Thymus (tissue), 11 donors: ENCODE results near the gene SREBF1. TPM values are rescaled to one million over a fixed set of nuclear protein-coding genes. Genes with fewer than 3 reads are reported as not detected.
A peak's percentile ranks its signal among the peaks of the same experiment; 100 is the strongest.

ENCODE experiments used
- DNase-seq, 9 donors: peaks; one replicate each; pipeline ENCODE4 v3.0.0-alpha.2; 2013; ENCODE audit warnings: low spot score in 9 of 9, low read depth in 6 of 9, missing footprints in 1 of 9
- H3K27ac ChIP-seq, 2 donors: one replicate each; pipeline ENCODE4 v1.5.1; 2013; ENCODE audit warnings: control low read depth in 1 of 2, low read depth in 1 of 2, low read length in 1 of 2, mild to moderate bottlenecking in 1 of 2, moderate library complexity in 1 of 2
- H3K27me3 ChIP-seq, 2 donors: one replicate each; pipeline ENCODE4 v1.5.1; 2013; ENCODE audit warnings: low read length in 1 of 2; ENCODE audit not compliant: control insufficient read depth in 2 of 2, insufficient read depth in 1 of 2
- H3K36me3 ChIP-seq, 2 donors: one replicate each; pipeline ENCODE4 v1.5.1; 2013; ENCODE audit warnings: low read length in 1 of 2, mild to moderate bottlenecking in 1 of 2, moderate library complexity in 1 of 2; ENCODE audit not compliant: control insufficient read depth in 2 of 2, insufficient read depth in 2 of 2
- H3K4me1 ChIP-seq, 2 donors: one replicate each; pipeline ENCODE4 v1.5.1; 2013; ENCODE audit warnings: low read length in 2 of 2; ENCODE audit not compliant: control insufficient read depth in 2 of 2, insufficient read depth in 2 of 2
- H3K4me3 ChIP-seq, 2 donors: one replicate each; pipeline ENCODE4 v1.5.1; 2013; ENCODE audit warnings: low read length in 2 of 2, control low read depth in 1 of 2, mild to moderate bottlenecking in 1 of 2
- H3K9me3 ChIP-seq, 2 donors: one replicate each; pipeline ENCODE4 v1.5.1; 2013; ENCODE audit warnings: low read length in 1 of 2, mild to moderate bottlenecking in 1 of 2; ENCODE audit not compliant: control insufficient read depth in 2 of 2, insufficient read depth in 1 of 2
- WGBS: extraction: QIAGEN DNeasy Blood & Tissue Kit; methylation state at CpG from one replicate; pipeline ENCODE4 v1.1.7; 2013; 5-methylcytosine and 5-hydroxymethylcytosine counted together
- polyA plus RNA-seq: library from polyadenylated mRNA; stranded (reverse); fragments of 200-250 nt; gene quantifications from one replicate; pipeline ENCODE4 v1.2.3, GENCODE V29; 2013
- total RNA-seq: library from RNA; stranded (reverse); fragments of 120-200 nt; gene quantifications from one replicate; pipeline ENCODE4 v1.2.4, GENCODE V29; 2013
- donor health status: healthy.

The SREBF1 gene
- total and polyA plus RNA-seq, 2 donors = 18.1 to 53.3 TPM

DNA sequence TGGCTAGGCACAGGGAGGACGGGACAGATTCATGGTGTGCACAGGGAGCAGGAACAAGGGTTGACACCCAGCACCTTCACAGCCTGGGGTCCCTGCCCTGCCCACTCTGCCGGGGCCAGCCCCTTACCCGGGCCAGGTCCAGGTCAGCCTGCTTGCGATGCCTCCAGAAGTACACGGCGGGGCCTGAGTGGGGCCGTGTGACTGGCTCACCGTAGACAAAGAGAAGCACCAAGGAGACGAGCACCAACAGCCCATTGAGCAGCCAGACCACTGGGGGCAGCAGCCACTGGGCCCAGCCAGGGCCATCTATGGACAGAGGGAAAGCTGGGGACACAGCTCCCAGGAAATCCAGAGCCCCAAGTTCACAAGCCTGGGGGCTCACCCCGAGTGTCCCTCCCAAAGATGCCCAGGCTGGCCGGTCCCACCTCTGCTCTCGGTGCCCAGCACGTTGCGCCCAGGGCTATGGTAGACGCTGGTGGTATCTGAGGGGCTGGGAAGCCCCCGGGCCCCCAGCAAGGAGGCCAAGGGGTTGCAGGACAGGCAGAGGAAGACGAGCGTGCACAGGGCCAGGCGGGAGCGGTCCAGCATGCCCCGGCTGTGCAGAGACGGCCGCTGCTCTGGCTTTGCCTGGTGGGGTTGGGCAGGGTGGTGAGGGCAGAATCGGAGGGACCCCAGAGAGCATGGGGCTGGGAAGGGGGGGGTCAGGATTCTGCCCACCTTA is 19.8 kb downstream of the SREBF1 start:
- Histone ChIP-seq H3K27ac (no peak overlapping the region), H3K4me1 (peaks cover 16 to 38% of the 10 kb centered on the region in 2 donors), H3K36me3 (peaks cover 80 to 85% of the 10 kb centered on the region in 2 donors), H3K9me3 (no peaks in the 10 kb centered on the region), H3K27me3 (no peaks in the 10 kb centered on the region), H3K4me3 (no peak overlapping the region)
- WGBS = 97% methylated on average over 24 of the region's 24 CpGs
- no peak for DNase-seq

DNA sequence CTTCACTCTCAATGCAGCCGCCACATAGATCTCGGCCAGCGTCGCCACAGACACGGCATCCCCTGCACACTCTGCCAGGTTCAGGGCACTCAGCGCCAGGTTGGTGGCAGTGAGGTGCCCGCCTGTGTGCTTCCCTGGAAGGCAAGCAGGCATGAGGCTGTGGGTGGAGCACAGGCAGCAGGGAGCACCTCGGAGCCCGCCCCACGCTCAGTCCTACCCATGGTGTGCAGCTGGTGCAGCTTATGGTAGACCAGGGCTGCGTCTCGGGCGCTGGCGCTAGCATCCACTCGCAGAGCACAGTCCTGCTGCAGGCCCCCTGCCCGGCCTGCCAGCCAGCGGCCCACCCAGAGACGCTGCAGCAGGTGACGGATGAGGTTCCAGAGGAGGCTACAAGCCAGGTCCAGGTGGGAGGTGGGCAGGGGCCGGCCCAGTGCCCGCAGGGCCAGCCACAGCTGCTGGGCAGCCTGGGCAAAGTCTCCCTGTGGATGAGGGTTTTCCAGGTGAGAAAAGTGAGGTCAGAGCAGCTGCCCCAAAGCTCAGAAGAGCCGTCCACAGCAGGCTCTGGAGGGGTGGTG is 20.5 kb downstream of the SREBF1 start:
- WGBS = 98% methylated on average over 22 of the region's 22 CpGs
- Histone ChIP-seq H3K4me3 (no peak overlapping the region), H3K27ac (no peak overlapping the region), H3K4me1 (peaks cover 10 to 37% of the 10 kb centered on the region in 2 donors), H3K9me3 (no peaks in the 10 kb centered on the region), H3K36me3 (peaks cover 86 to 90% of the 10 kb centered on the region in 2 donors), H3K27me3 (no peaks in the 10 kb centered on the region)
- DNase-seq = no peak

DNA sequence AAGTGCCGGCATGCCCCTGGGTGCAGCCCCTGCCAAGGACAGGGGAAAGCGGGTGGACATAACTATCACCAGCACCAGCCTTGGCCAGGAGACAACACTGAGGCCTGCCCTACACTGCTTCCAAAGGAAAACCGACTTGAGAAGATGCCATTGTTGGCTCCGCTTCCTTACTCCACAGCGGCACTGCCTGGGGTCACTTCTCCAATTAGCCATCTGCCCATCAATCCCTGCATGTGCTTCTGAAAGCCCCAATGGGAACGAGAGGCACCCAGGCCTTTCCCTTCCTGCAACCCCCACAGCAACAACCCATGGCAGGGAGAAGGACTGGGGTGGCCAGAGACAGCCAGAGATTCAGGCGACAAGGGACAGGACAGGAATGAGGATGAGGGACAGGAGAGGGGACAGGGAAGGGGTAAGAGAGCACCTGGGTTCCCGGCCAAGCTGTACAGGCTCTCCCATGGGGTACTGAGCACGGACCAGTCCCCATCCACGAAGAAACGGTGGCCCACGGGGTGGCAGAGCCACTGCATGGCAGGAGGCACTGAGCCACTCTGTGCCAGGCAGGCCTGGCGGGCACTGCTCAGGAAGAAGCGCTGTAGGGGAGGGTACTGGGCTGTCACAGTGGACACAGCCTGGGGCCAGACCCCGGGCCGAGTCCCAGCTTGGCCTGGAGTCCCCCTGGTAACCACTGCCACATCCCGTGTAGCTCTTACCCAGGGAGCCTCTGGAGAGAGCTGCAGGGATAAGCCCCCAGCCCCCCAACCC is 21.2 kb downstream of the SREBF1 start:
- WGBS = 95% methylated on average over 17 of the region's 17 CpGs
- H3K4me1 ChIP-seq = peaks cover 3 to 31% of the 10 kb centered on the region in 2 donors
- H3K9me3 ChIP-seq = peaks cover 0 to 3% of the 10 kb centered on the region in 2 donors
- no peak for DNase-seq
- no peaks in the 10 kb centered on the region for H3K27me3 ChIP-seq
- peaks cover 91 to 92% of the 10 kb centered on the region in 2 donors for H3K36me3 ChIP-seq
- H3K4me3 ChIP-seq = no peak overlapping the region
- peak overlapping the region in 1 of 2 donors; percentile 2 for H3K27ac ChIP-seq

DNA sequence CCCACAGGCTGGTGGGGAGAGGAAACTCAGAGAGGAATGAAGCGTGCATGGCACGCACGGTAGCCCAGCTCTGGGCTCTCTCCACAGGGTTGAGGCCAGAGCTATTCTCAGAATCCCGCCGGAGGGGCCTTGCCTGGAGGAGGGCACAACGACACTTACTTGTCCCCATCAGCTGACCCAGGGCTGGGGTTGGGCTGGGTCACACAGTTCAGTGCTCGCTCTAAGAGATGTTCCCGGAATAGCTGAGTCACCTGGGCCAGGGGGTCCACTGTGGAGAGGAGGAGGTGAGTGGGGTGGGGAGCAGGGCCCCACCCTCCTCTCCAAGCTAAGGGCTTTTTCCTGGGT is 21.8 kb downstream of the SREBF1 start:
- H3K9me3 ChIP-seq = peaks cover 0 to 6% of the 10 kb centered on the region in 2 donors
- H3K4me3 ChIP-seq = no peak overlapping the region
- H3K27ac ChIP-seq = no peak overlapping the region
- no peaks in the 10 kb centered on the region for H3K27me3 ChIP-seq
- peaks cover 0 to 30% of the 10 kb centered on the region in 2 donors for H3K4me1 ChIP-seq
- WGBS = 94% methylated on average over 8 of the region's 8 CpGs
- no peak for DNase-seq
- peaks cover 92 to 93% of the 10 kb centered on the region in 2 donors for H3K36me3 ChIP-seq

DNA sequence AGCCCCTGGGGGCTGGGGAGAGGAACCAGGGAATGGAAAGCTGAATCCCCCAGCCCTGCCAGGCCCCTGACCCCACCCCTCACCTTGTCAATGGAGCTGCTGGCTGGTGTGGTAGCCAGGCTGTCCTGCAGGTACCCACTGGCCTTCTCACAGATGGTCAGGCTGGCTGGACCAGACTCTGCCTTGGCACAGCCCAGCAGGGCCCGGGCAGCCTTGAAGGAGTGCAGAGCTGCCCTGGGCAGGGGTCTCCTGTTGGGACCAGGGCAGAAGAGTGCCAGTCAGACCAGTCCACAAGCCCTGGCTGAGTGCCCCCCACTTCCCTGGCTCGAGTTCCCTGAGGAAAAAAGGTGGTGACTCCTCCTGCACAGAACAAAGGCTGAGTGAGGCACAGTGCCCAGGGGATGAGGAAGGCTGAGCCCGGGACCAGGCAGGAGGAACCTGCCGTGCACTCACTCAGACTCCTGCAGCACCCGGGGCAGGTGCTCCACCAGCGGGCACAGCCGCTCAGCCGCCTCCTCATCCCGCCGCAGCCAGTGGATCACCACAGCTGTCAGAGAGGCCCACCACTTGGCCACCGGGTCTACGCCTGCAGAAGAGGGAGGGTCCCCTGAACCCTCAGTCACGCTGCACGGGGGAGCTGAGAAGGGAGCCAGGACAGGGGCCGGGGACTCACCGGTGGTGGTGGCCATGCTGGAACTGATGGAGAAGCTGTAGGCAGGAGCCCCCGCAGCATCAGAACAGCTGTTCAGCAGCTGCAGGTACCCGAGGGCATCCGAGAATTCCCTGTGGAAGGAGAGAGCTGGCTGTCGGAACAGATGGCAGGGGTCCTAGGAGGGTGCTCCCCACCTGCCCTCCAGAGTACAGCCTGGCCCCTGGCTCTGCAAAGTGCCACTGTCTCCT is 22.4 kb downstream of the SREBF1 start:
- Histone ChIP-seq H3K9me3 (peaks cover 0 to 6% of the 10 kb centered on the region in 2 donors), H3K4me1 (peaks cover 0 to 24% of the 10 kb centered on the region in 2 donors), H3K36me3 (peaks cover 89 to 92% of the 10 kb centered on the region in 2 donors), H3K4me3 (no peak overlapping the region), H3K27me3 (no peaks in the 10 kb centered on the region), H3K27ac (no peak overlapping the region)
- no peak for DNase-seq
- WGBS = 96% methylated on average over 20 of the region's 20 CpGs

DNA sequence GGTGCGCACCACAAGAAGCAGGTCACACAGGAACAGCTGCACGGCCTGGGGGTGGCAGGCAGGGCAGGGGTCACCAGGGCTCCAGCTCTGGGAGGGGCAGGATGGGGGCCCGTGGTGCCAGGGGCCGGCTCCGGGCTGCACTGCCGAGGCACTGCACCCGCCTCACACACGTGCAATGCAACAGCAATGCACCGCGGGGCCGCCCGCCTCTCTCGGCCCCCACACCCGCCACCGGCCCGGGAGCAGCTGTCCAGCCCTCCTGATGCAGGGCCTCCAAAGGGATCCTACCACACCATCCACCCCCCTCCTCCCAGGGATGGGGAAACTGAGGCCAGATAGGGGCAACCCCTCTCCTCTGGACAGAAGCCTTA is 23.1 kb downstream of the SREBF1 start:
- peaks cover 0 to 6% of the 10 kb centered on the region in 2 donors for H3K9me3 ChIP-seq
- peaks cover 0 to 23% of the 10 kb centered on the region in 2 donors for H3K4me1 ChIP-seq
- H3K27ac ChIP-seq = no peak overlapping the region
- no peaks in the 10 kb centered on the region for H3K27me3 ChIP-seq
- peaks cover 82 to 91% of the 10 kb centered on the region in 2 donors for H3K36me3 ChIP-seq
- WGBS = 97% methylated on average over 16 of the region's 16 CpGs
- H3K4me3 ChIP-seq = no peak overlapping the region
- DNase-seq = no peak

DNA sequence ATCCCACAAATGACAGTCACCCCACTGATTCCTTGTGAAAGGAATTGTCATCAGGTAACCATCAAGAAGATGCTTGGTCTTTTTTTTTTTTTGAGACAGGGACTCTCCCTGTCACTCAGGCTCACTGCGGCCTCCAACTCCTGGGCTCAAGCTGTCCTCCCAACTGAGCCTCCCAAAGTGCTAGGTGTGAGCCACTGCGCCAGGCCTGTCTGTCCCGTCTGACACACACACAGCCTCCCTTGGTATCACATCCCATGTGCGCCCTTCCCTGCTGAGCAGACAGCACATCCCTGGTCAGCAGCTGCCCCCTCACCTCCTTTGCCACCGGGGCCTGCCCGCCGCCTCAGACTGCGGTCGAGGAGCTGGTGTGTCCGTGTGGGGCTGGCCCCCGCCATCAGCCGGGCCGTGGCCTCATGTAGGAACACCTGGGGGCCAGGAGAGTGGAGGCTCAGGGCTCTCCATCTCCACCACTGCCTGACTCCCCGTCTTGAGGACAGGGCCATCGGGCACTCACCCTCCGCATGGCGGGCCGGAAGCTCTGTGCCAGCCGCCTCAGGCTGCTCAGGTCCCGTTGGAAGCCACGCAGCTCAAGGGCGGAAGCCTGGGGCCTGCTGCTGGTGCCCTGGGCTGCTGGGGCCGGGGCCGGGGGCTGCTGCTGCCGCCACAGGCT is 23.6 kb downstream of the SREBF1 start:
- Histone ChIP-seq H3K27ac (no peak overlapping the region), H3K36me3 (peaks cover 76 to 89% of the 10 kb centered on the region in 2 donors)
- 96% methylated on average over 25 of the region's 25 CpGs for WGBS

More for the DNA sequence above, 23.6 kb downstream of the SREBF1 start:
- Histone ChIP-seq H3K27me3 (no peaks in the 10 kb centered on the region), H3K4me1 (peaks cover 0 to 18% of the 10 kb centered on the region in 2 donors), H3K4me3 (no peak overlapping the region), H3K9me3 (peaks cover 0 to 6% of the 10 kb centered on the region in 2 donors)
- DNase-seq = no peak
